Naive thymus-derived CD8-positive, alpha-beta T cell (primary cell): ENCODE results near the gene ACSM6. TPM values are rescaled to one million over a fixed set of nuclear protein-coding genes. Genes with fewer than 3 reads are reported as not detected.
"Not testable (repeated sequence)": the region's sequence is repeated elsewhere in the genome, so short reads cannot be mapped to it uniquely, and the experiment has no call there.

Experiments
- ATAC-seq, 2 donors: fragments of 150-1000 bp; cut with Tn5 transposase in 1 of 2; sonication (Bioruptor Pico), chemical (Tn5 transposase) in 1 of 2; 1 replicate in 1 of 2; 2 replicates in 1 of 2; pipeline ENCODE4 v1.10.0; 2021; ENCODE audit warnings: mild to moderate bottlenecking in 2 of 2, moderate library complexity in 2 of 2
- POLR2A ChIA-PET: fragments of 350-600 bp; sonication (Branson Sonifier 250); formaldehyde crosslinking; loops from one replicate; lab custom pipeline; 2021; ENCODE audit warnings: antibody characterized with exemption; lab: Charles Lee
- DNase-seq, 10 donors: peaks; one replicate each; pipeline versions ENCODE4 v3.0.0 to v3.0.0-alpha.2; 2020 to 2022
- H3K27ac Mint-ChIP-seq, 10 donors: one replicate each; pipeline ENCODE4 v1.8.0; 2020 to 2022; ENCODE audit warnings: mild to moderate bottlenecking in 10 of 10, mixed read lengths in 10 of 10, moderate library complexity in 4 of 10, inconsistent platforms in 1 of 10
- H3K27me3 Mint-ChIP-seq, 5 donors: one replicate each; pipeline ENCODE4 v1.8.0; 2021 to 2022; ENCODE audit warnings: mixed read lengths in 5 of 5
- H3K36me3 Mint-ChIP-seq, 3 donors: one replicate each; pipeline ENCODE4 v1.8.0; 2020 to 2022; ENCODE audit warnings: mixed read lengths in 3 of 3, mild to moderate bottlenecking in 2 of 3, inconsistent platforms in 1 of 3
- H3K4me1 Mint-ChIP-seq, 4 donors: one replicate each; pipeline ENCODE4 v1.8.0; 2021 to 2022; ENCODE audit warnings: mixed read lengths in 4 of 4
- H3K4me3 Mint-ChIP-seq, 10 donors: one replicate each; pipeline ENCODE4 v1.8.0; 2020 to 2022; ENCODE audit warnings: mild to moderate bottlenecking in 10 of 10, mixed read lengths in 10 of 10, moderate library complexity in 6 of 10, inconsistent platforms in 1 of 10
- H3K9me3 Mint-ChIP-seq, 9 donors: one replicate each; pipeline ENCODE4 v1.8.0; 2020 to 2022; ENCODE audit warnings: mixed read lengths in 9 of 9, mild to moderate bottlenecking in 3 of 9, inconsistent platforms in 1 of 9, moderate library complexity in 1 of 9
- polyA plus RNA-seq, 3 donors: library from polyadenylated mRNA; unstranded; fragments of 300-500 nt; fragmentation: Illumina TruSeq; gene quantifications; one replicate each; pipeline ENCODE4 v1.2.3, GENCODE V29; 2021
- total RNA-seq, 8 experiments: library from RNA in 2 of 8; stranded (reverse) in 2 of 8; gene quantifications; one replicate each; pipeline ENCODE4 v1.2.3 and lab custom pipeline; 2021 to 2026

ACSM6 gene
- total and polyA plus RNA-seq, 5 experiments from 2014 or later: not detected

DNA sequence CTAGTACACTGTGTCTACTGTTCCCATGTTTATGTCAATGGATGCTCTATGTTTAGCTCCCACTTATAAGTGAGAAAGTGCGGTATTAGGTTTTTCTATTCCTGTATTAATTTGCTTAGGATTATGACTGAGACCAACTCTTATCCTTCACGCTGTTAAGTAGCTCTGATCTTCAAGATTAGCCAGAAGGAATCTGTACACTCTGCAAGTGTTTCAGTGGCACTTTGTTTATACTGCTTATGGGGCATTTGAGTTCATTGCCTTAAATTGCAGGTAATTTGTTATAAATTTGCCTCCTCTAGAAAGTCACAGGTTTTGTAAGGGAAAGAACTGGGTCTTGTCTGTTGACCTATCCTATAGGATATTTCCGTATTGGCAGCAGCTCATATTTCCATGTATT is 6.4 kb upstream of the ACSM6 start:
- ATAC-seq: no peak
- peaks cover 0 to 3% (median 0%) of the 10 kb centered on the region in 9 donors for H3K9me3 Mint-ChIP-seq
- DNase-seq: no peak
- no peak overlapping the region for H3K27ac Mint-ChIP-seq
- peaks cover 6 to 8% (median 6%) of the 10 kb centered on the region in 4 donors for H3K4me1 Mint-ChIP-seq
- H3K4me3 Mint-ChIP-seq: no peak overlapping the region
- H3K36me3 Mint-ChIP-seq: no peaks in the 10 kb centered on the region
- POLR2A ChIA-PET: no interaction called here
- peaks cover 0 to 15% (median 8%) of the 10 kb centered on the region in 5 donors for H3K27me3 Mint-ChIP-seq

DNA sequence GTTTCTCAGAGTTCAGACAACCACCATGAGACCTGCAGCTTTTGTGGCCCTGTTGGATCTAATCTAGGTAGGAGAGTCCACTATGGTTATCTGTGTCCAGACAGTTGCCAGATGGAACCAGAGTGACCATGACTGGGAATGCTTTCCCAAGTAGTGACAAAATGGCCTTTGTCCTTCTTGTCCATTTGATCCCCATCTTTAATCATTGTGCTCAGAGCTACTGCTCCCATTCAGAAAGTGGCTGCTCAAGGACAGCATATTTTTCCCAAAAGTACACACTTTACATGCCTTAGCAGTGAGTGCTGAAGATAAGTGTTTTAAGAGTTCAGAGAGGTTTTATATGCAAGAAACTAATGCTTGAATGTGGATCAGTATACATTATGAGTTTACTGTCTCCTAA is 5.4 kb upstream of the ACSM6 start:
- DNase-seq (no peak), ATAC-seq (no peak)
- no peak overlapping the region for H3K27ac Mint-ChIP-seq
- POLR2A ChIA-PET: no interaction called here
- no peak overlapping the region for H3K4me3 Mint-ChIP-seq
- H3K36me3 Mint-ChIP-seq: no peaks in the 10 kb centered on the region
- H3K27me3 Mint-ChIP-seq: peaks cover 0 to 17% (median 6%) of the 10 kb centered on the region in 5 donors
- peaks cover 3 to 8% (median 5%) of the 10 kb centered on the region in 4 donors for H3K4me1 Mint-ChIP-seq
- peaks cover 0 to 3% (median 0%) of the 10 kb centered on the region in 9 donors for H3K9me3 Mint-ChIP-seq

GRCh38 chr10:95196046-95196445 is 2.0 kb downstream of the ACSM6 start:
- peaks cover 0 to 7% (median 1%) of the 10 kb centered on the region in 5 donors for H3K27me3 Mint-ChIP-seq
- POLR2A ChIA-PET: no interaction called here

GRCh38 chr10:95201736-95202135 is 7.7 kb downstream of the ACSM6 start:
- peaks cover 0 to 12% (median 0%) of the 10 kb centered on the region in 9 donors for H3K9me3 Mint-ChIP-seq
- no peak for ATAC-seq

More at GRCh38 chr10:95196046-95196445, 2.0 kb downstream of the ACSM6 start:
- H3K4me1 Mint-ChIP-seq: no peaks in the 10 kb centered on the region
- no peak overlapping the region for H3K27ac Mint-ChIP-seq
- no peak overlapping the region for H3K4me3 Mint-ChIP-seq
- H3K36me3 Mint-ChIP-seq: peaks cover 0 to 5% (median 0%) of the 10 kb centered on the region in 3 donors
- H3K9me3 Mint-ChIP-seq: peaks cover 0 to 12% (median 2%) of the 10 kb centered on the region in 9 donors
- no peak for DNase-seq
- ATAC-seq: no peak

GRCh38 chr10:95202865-95203264 is 8.8 kb downstream of the ACSM6 start:
- H3K4me1 Mint-ChIP-seq, POLR2A ChIA-PET, H3K27me3 Mint-ChIP-seq, H3K27ac Mint-ChIP-seq, H3K36me3 Mint-ChIP-seq, H3K4me3 Mint-ChIP-seq, ATAC-seq, DNase-seq: not testable (repeated sequence)
- peaks cover 0 to 12% (median 0%) of the 10 kb centered on the region in 9 donors for H3K9me3 Mint-ChIP-seq

More at GRCh38 chr10:95201736-95202135, 7.7 kb downstream of the ACSM6 start:
- Mint-ChIP-seq H3K27ac (no peak overlapping the region), H3K36me3 (peaks cover 0 to 5% (median 0%) of the 10 kb centered on the region in 3 donors), H3K27me3 (peaks cover 0 to 1% (median 0%) of the 10 kb centered on the region in 5 donors), H3K4me3 (no peak overlapping the region), H3K4me1 (no peaks in the 10 kb centered on the region)
- DNase-seq: no peak
- POLR2A ChIA-PET: no interaction called here

- ATAC-seq (no peak), DNase-seq (no peak)
- no peak overlapping the region for H3K4me3 Mint-ChIP-seq
- no peak overlapping the region for H3K27ac Mint-ChIP-seq
- POLR2A ChIA-PET: no interaction called here
- no peaks in the 10 kb centered on the region for H3K36me3 Mint-ChIP-seq
- H3K27me3 Mint-ChIP-seq: peaks cover 0 to 4% (median 0%) of the 10 kb centered on the region in 5 donors
- peaks cover 0 to 1% (median 0%) of the 10 kb centered on the region in 9 donors for H3K9me3 Mint-ChIP-seq
- H3K4me1 Mint-ChIP-seq: no peaks in the 10 kb centered on the region
These were observed 14.8 kb downstream of the ACSM6 start for GRCh38 chr10:95208702-95209391.

GRCh38 chr10:95209509-95210127 is 15.6 kb downstream of the ACSM6 start:
- peaks cover 0 to 4% (median 0%) of the 10 kb centered on the region in 5 donors for H3K27me3 Mint-ChIP-seq
- no peaks in the 10 kb centered on the region for H3K36me3 Mint-ChIP-seq
- H3K9me3 Mint-ChIP-seq: peaks cover 0 to 1% (median 0%) of the 10 kb centered on the region in 9 donors
- DNase-seq (no peak), ATAC-seq (no peak)
- H3K27ac Mint-ChIP-seq: no peak overlapping the region
- H3K4me1 Mint-ChIP-seq: no peaks in the 10 kb centered on the region
- no peak overlapping the region for H3K4me3 Mint-ChIP-seq
- POLR2A ChIA-PET: no interaction called here

GRCh38 chr10:95211606-95212279 is 17.7 kb downstream of the ACSM6 start:
- no peak for DNase-seq
- POLR2A ChIA-PET: no interaction called here
- no peak for ATAC-seq
- no peak overlapping the region for H3K27ac Mint-ChIP-seq
- H3K27me3 Mint-ChIP-seq: peaks cover 0 to 12% (median 0%) of the 10 kb centered on the region in 5 donors
- H3K4me3 Mint-ChIP-seq: no peak overlapping the region
- peaks cover 0 to 15% (median 2%) of the 10 kb centered on the region in 9 donors for H3K9me3 Mint-ChIP-seq
- H3K36me3 Mint-ChIP-seq: peaks cover 0 to 8% (median 7%) of the 10 kb centered on the region in 3 donors
- no peaks in the 10 kb centered on the region for H3K4me1 Mint-ChIP-seq

DNA sequence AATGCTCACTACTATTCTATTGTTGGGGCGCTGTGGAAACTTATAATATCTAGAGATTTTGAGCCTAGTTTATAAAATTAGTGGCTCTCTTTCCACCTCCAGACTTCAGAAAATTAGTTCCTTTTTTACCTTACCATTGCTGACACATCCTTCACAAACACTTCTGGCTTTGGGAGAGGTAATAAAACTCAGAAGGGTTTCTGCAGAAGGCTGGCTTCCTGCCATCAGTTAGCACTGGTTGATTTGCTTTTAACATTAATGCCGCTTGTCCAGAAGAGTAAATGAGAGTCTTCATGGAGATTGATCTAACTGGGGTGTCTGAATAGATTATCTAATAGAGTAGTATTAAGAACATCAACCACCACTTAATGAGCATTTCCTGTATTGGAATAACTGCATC is 20.3 kb downstream of the ACSM6 start:
- POLR2A ChIA-PET: no interaction called here
- no peak overlapping the region for H3K4me3 Mint-ChIP-seq
- H3K9me3 Mint-ChIP-seq: peaks cover 0 to 16% (median 2%) of the 10 kb centered on the region in 9 donors
- no peak overlapping the region for H3K27ac Mint-ChIP-seq
- H3K27me3 Mint-ChIP-seq: peaks cover 0 to 9% (median 0%) of the 10 kb centered on the region in 5 donors
- no peaks in the 10 kb centered on the region for H3K4me1 Mint-ChIP-seq
- H3K36me3 Mint-ChIP-seq: peaks cover 0 to 11% (median 8%) of the 10 kb centered on the region in 3 donors
- no peak for ATAC-seq
- no peak for DNase-seq

GRCh38 chr10:95214793-95215192 is 20.8 kb downstream of the ACSM6 start:
- ATAC-seq (no peak), DNase-seq (no peak)
- Mint-ChIP-seq H3K27me3 (peaks cover 0 to 9% (median 0%) of the 10 kb centered on the region in 5 donors), H3K4me3 (no peak overlapping the region), H3K27ac (no peak overlapping the region), H3K4me1 (no peaks in the 10 kb centered on the region), H3K9me3 (peaks cover 0 to 16% (median 2%) of the 10 kb centered on the region in 9 donors), H3K36me3 (peaks cover 0 to 15% (median 8%) of the 10 kb centered on the region in 3 donors)
- POLR2A ChIA-PET: no interaction called here

DNA sequence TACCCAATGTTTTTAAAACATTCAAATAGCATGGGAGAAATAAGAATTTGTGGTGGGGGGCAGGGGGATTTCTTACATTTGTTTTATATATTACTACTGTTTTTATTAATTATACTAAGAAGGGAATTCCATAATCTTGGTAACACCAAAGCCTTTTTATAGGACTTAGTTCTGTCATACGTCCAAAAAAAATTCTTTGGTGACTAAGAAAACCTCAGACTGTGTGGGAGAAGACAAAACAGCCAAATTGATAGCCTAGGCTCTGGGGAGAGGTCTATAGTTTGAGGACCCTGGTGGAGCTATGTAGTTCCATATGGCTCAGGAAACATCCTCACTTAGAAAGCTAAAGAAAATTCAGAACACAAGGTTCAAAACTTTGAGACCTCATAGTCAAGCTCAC is 23.4 kb downstream of the ACSM6 start:
- Mint-ChIP-seq H3K4me1 (no peaks in the 10 kb centered on the region), H3K27me3 (peaks cover 0 to 9% (median 0%) of the 10 kb centered on the region in 5 donors), H3K9me3 (peaks cover 0 to 16% (median 2%) of the 10 kb centered on the region in 9 donors), H3K36me3 (peaks cover 0 to 19% (median 8%) of the 10 kb centered on the region in 3 donors), H3K4me3 (no peak overlapping the region), H3K27ac (no peak overlapping the region)
- no peak for ATAC-seq
- POLR2A ChIA-PET: no interaction called here
- no peak for DNase-seq

- Mint-ChIP-seq H3K27ac (no peak overlapping the region), H3K9me3 (peaks cover 0 to 12% (median 2%) of the 10 kb centered on the region in 9 donors), H3K4me3 (no peak overlapping the region), H3K36me3 (peaks cover 0 to 16% (median 1%) of the 10 kb centered on the region in 3 donors), H3K4me1 (no peaks in the 10 kb centered on the region), H3K27me3 (peaks cover 0 to 9% (median 0%) of the 10 kb centered on the region in 5 donors)
- DNase-seq (no peak), ATAC-seq (no peak)
- POLR2A ChIA-PET: no interaction called here
These were observed 26.5 kb downstream of the ACSM6 start for GRCh38 chr10:95220539-95220938.
